ENCODE measurements around the gene ST3GAL6. TPM values are rescaled to one million over a fixed set of nuclear protein-coding genes. Genes with fewer than 3 reads are reported as not detected.

Gene ST3GAL6
- total RNA-seq, 4 donors from 2014 or later = 3.9 to 5.3 (median 4.4) TPM

GRCh38 chr3:98750276-98750919, 12.7 kb upstream of the ST3GAL6 start:
- H3K4me3 ChIP-seq = no peak overlapping the region
- intact Hi-C loops (cut with DNase I) = no loop called here
- TF ChIP-seq POLR2A (IDR thresholded peaks at IDR 0.05) = no peak
- TF ChIP-seq, protein P1, sequence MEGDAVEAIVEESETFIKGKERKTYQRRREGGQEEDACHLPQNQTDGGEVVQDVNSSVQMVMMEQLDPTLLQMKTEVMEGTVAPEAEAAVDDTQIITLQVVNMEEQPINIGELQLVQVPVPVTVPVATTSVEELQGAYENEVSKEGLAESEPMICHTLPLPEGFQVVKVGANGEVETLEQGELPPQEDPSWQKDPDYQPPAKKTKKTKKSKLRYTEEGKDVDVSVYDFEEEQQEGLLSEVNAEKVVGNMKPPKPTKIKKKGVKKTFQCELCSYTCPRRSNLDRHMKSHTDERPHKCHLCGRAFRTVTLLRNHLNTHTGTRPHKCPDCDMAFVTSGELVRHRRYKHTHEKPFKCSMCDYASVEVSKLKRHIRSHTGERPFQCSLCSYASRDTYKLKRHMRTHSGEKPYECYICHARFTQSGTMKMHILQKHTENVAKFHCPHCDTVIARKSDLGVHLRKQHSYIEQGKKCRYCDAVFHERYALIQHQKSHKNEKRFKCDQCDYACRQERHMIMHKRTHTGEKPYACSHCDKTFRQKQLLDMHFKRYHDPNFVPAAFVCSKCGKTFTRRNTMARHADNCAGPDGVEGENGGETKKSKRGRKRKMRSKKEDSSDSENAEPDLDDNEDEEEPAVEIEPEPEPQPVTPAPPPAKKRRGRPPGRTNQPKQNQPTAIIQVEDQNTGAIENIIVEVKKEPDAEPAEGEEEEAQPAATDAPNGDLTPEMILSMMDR (IDR thresholded peaks at IDR 0.05) = no peak
- H3K27me3 ChIP-seq = no peaks in the 10 kb centered on the region
- H3K9me3 ChIP-seq = no peaks in the 10 kb centered on the region
- DNase-seq = no peak
- WGBS, 2 donors = 85 to 92% methylated on average over 1 of the region's 1 CpG
- no peak overlapping the region for H3K27ac ChIP-seq
- no peaks in the 10 kb centered on the region for H3K36me3 ChIP-seq
- no peaks in the 10 kb centered on the region for H3K4me1 ChIP-seq

GRCh38 chr3:98754483-98754882, 8.7 kb upstream of the ST3GAL6 start:
- no peak overlapping the region for H3K27ac ChIP-seq
- no peak overlapping the region for H3K4me3 ChIP-seq
- no peaks in the 10 kb centered on the region for H3K27me3 ChIP-seq
- no peak for DNase-seq
- no peaks in the 10 kb centered on the region for H3K36me3 ChIP-seq
- WGBS, 2 donors = 63 to 70% methylated on average over 3 of the region's 3 CpGs
- intact Hi-C loops (cut with DNase I) = no loop called here
- no peaks in the 10 kb centered on the region for H3K9me3 ChIP-seq
- no peaks in the 10 kb centered on the region for H3K4me1 ChIP-seq
- TF ChIP-seq, protein P1 (IDR thresholded peaks at IDR 0.05) = no peak
- no peak for TF ChIP-seq POLR2A (IDR thresholded peaks at IDR 0.05)

DNA sequence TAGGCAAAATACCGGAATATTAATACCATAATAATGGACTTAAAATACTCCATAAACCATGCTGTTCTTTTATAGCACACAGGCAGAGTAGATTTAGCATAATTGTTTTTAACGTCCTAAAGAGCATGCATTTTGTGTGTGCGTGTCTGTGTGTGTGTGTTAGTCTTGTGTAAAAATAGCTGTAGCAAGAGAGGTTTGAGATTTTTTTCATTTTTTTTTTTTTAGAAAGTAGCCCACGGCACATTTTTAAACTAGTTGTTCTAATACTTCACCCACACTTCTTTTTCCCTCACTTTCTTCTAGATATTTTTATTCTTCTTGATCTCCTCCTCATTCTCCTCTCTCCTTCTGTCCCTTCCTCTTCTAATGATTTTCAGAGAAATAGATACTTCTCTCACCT, 7.5 kb upstream of the ST3GAL6 start:
- 72 to 74% methylated on average over 4 of the region's 4 CpGs for WGBS, 2 donors
- Histone ChIP-seq H3K9me3 (no peaks in the 10 kb centered on the region), H3K4me3 (no peak overlapping the region), H3K27me3 (no peaks in the 10 kb centered on the region), H3K27ac (no peak overlapping the region), H3K36me3 (no peaks in the 10 kb centered on the region), H3K4me1 (no peaks in the 10 kb centered on the region)
- no peak for DNase-seq
- intact Hi-C loops (cut with DNase I) = no loop called here
- TF ChIP-seq, protein P1 (IDR thresholded peaks at IDR 0.05) = no peak
- no peak for TF ChIP-seq POLR2A (IDR thresholded peaks at IDR 0.05)

DNA sequence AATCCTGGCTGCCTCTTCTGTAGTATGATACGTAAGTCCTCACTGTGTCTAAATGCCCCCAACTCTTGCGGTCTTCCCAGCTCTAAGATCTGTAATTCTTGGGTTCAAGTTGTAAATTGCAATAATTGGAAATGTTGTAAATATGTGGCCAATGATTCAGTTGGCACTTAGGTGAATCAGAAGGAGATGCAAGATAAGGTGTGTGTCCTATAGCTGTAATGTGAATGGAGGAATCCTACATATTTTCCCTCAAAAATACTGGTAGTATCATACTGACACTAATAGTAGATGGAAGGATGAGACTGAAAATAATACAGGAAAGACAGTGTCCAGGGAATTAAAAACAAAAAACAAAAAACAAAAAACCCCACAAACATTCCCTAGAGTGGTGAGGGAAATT, 3.5 kb upstream of the ST3GAL6 start:
- TF ChIP-seq, protein P1 (IDR thresholded peaks at IDR 0.05) = no peak
- TF ChIP-seq POLR2A (IDR thresholded peaks at IDR 0.05) = no peak
- Histone ChIP-seq H3K27me3 (no peaks in the 10 kb centered on the region), H3K36me3 (no peaks in the 10 kb centered on the region), H3K27ac (no peak overlapping the region), H3K4me1 (peaks cover 0 to 14% (median 0%) of the 10 kb centered on the region in 3 donors), H3K9me3 (no peaks in the 10 kb centered on the region), H3K4me3 (no peak overlapping the region)
- WGBS, 2 donors = 85 to 96% methylated on average over 2 of the region's 2 CpGs
- intact Hi-C loops (cut with DNase I) = no loop called here
- DNase-seq = no peak

- Histone ChIP-seq H3K4me3 (no peak overlapping the region), H3K27me3 (no peaks in the 10 kb centered on the region), H3K4me1 (peaks cover 0 to 25% (median 0%) of the 10 kb centered on the region in 3 donors), H3K36me3 (no peaks in the 10 kb centered on the region), H3K9me3 (no peaks in the 10 kb centered on the region), H3K27ac (peak overlapping the region in 1 of 4 donors; percentile 44)
- WGBS, 2 donors = 56 to 60% methylated on average over 2 of the region's 2 CpGs
- intact Hi-C loops (cut with DNase I) = no loop called here
- TF ChIP-seq POLR2A (IDR thresholded peaks at IDR 0.05) = no peak
- TF ChIP-seq, protein P1 (IDR thresholded peaks at IDR 0.05) = no peak
- DNase-seq = no peak
Measured at GRCh38 chr3:98761643-98762229, 1.4 kb upstream of the ST3GAL6 start.
